HG03342 (cell line): ENCODE measurements around the gene N4BP2L2.
"Not testable (repeated sequence)": the region's sequence is repeated elsewhere in the genome, so short reads cannot be mapped to it uniquely, and the experiment has no call there.

Source experiments
- ATAC-seq: cut with Tn5 transposase; IDR thresholded peaks from one replicate; pipeline ENCODE4 v1.9.1; 2021; ENCODE audit warnings: mild to moderate bottlenecking, moderate library complexity; ENCODE audit not compliant: unreplicated experiment

N4BP2L2 gene

DNA sequence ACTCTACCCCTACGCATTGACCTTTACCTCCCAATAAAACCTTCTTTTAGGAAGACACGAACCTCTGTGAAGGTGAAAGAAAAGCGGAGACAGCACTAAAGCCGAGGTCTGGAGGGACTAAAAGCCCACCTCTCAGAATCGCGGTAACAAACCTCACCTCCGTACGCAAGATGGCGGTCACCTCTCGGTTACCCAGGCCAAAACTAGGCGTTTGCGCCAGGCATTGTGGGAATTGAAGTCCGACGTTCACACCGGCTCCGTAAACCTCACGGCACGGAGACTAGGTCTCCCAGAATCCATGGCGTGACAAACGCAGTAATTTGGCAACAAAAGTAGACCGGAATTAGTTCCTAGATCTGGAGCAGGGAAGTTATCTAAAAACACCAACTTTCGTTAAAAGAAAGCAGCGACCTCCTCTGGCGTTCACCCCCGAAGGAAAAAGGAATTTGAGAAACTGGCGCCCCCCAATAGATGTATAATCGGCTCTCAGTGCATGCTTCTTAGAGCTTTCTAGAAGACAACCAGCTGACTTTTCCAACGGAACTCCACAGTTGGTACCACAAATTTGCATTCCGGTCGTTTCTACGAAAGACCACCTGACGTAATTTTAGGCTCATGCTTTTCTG, at the start of gene N4BP2L2:
Gene N4BP2L2 (minus strand): TSS at position 175 of the 626 bp plus-strand sequence. CDS start 1,768 bp downstream, outside the sequence.
- peak; percentile 96 for ATAC-seq

DNA sequence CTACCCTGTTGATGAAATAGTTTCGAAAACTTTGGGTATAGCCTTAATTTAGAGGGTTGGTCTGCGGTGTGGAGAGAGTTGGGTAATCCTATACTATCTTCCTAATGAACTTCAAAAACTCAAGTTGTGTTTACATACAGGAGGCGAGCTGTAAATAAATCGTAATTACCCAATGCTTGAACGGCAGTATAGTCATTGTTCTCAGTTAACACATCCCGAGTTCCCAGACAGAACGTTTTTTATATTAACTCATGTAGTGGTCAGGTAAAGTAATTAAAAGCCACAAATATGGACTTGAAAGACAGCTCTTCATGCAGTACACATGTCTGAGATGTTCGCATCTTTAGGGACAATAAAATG, 49.2 kb upstream of the N4BP2L2 start:
- no peak for ATAC-seq

GRCh38 chr13:32587011-32587810, 48.6 kb upstream of the N4BP2L2 start:
- peak; percentile 34 for ATAC-seq

DNA sequence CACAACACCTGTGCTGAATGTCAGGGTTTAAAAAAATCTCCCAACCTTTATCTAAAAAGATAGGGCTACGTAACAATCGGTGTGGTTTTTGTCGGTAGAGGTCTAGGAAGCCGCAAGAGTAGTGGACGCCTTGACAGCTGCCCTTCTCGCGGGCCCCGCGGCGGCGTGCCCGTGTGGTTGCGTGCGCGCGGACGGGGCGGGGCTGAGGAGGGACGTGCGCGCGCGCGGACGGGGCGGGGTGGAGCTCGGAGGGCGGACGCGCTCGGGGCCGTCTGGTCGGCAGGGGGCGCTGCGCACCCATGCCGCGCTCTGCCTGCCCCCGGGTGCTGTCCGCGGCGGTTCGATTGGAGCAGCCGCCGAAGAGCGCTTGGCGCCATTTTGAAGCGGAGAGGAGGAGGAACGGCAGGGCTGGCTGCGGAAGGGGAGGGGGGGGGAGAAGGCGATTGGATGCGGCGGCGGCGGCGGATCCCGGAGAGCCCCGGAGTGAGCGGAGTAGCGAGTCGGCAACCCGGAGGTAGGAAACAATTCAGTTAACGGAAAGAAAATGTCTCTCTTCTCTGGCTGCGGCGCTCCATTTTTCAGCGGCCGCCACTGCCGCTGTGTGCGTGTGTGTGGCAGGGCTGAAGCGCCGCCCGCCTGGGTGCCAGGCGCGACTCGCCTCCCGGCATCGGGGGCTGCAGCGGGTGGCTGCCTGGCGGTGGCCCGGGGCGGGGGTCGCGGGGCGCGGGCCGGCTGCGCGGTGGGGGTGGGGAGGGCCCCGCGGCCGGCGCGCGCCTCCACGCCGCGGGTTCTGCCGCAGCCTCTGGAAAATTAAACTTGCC, 47.7 kb upstream of the N4BP2L2 start, which contains the start of gene PDS5B:
Gene PDS5B (plus strand): TSS at position 373 of the 821 bp plus-strand sequence. CDS start 62,321 bp downstream, outside the sequence.
- ATAC-seq, result peak; percentile 80

DNA sequence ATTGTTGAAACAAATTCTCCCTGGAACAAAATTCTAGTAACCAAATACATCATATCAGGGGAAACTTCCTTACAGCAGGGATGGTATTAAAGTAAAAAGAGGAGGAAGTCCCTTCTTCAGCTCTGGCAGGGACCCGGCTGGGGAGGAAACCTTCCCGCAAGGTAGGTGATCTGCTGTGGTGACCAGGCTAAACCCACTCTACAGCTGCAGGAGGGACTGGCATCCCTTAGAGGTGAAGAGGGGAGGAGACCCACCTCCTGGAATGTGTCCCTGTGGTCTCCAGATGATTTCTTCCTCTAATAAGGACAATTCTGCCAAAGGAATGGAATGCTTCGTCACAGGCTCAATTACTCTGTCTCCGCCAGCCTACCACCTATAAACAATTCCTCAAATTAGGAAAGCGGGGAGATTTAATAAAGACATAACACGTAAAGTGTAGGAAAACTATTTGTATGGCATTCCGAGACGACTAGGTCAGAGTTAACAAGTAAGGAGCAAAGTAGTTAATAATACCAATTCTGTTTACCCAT, 47.0 kb upstream of the N4BP2L2 start:
- no peak for ATAC-seq

DNA sequence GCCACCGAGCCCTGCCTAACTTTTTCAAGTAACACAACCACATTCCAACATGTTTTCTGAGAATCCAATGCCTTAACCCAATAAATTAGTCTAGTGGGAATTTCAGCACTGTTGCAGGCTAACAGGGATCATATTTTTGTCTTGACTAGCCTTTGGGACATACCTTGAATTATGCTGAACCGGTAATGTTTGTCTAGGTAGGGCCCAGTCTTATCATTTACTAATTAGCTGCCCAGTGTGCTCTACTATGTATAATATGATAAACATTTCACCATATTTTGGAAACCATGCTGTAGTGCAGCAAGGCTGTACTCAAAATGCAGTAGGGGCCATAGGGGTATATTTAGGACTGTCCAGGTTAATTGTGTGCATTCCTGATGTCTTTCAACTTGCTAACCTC, 44.4 kb upstream of the N4BP2L2 start:
- no peak for ATAC-seq

DNA sequence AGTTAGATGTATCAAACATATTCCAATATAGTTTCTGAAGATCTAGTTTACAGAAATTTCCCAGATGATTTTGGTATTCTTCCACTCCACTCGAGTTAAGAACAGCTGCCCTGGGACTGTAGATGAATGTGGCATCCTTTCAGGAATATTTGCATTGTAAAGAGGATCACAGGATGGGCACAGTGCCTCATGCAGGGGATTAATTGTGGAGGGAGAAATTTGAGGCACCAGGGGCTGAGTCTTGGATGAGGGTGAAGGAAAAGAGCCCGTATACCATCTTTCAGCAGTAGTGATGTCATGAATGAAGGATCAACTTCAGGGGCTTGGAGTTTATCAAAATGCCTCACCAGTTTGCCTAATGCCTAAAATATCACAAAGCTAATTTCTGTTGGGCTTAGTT, 43.7 kb upstream of the N4BP2L2 start:
- ATAC-seq, result no peak

GRCh38 chr13:32581177-32581786, 42.7 kb upstream of the N4BP2L2 start:
- no peak for ATAC-seq

GRCh38 chr13:32577032-32577431, 38.4 kb upstream of the N4BP2L2 start:
- no peak for ATAC-seq

DNA sequence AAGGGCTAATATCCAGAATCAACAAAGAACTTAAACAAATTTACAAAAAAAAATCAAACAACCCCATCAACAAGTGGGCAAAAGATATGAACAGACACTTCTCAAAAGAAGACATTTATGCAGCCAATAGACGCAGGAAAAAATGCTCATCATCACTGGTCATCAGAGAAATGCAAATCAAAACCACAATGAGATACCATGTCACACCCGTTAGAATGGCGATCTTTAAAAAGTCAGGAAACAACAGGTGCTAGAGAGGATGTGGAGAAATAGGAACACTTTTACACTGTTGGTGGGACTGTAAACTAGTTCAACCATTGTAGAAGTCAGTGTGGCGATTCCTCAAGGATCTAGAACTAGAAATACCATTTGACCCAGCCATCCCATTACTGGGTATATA, 37.1 kb upstream of the N4BP2L2 start:
- ATAC-seq, result not testable (repeated sequence)

DNA sequence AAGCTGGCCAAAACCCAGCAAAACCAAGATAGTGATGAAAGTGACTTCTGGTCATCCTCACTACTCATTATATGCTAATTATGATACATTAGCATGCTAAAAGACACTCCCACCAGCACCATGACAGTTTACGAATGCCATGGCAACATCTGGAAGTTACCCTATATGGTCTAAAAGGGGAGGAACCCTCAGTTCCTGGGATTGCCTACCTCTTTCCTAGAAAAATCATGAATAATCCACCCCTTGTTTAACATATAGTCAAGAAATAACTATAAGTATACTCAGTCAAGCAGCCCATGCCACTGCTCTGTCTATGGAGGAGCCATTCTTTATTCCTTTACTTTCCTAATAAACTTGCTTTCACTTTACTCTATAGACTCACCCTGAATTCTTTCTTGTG, 22.2 kb upstream of the N4BP2L2 start:
- not testable (repeated sequence) for ATAC-seq

- no peak for ATAC-seq
These were observed 17.0 kb upstream of the N4BP2L2 start for GRCh38 chr13:32555613-32556012.

GRCh38 chr13:32553720-32554119, 15.1 kb upstream of the N4BP2L2 start:
- no peak for ATAC-seq

GRCh38 chr13:32549788-32550187, 11.2 kb upstream of the N4BP2L2 start:
- no peak for ATAC-seq

DNA sequence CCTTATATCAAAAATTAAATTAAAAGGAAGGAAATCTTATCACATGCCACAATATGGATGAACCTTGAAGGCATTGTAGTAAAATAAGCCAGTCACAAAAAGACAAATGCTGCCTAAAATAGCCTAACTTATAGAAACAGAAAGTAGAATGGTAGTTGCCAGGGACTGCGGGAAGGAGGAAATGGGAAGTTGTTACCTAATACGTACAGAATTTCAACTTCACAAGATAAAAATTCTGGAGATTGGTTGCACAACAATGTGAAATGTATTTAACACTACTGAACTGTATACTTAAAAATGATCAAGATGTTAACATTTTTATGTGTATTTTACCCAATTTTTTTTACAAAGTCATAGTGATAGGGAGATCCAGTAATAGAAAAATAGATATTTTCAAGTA, 10.2 kb upstream of the N4BP2L2 start:
- no peak for ATAC-seq

DNA sequence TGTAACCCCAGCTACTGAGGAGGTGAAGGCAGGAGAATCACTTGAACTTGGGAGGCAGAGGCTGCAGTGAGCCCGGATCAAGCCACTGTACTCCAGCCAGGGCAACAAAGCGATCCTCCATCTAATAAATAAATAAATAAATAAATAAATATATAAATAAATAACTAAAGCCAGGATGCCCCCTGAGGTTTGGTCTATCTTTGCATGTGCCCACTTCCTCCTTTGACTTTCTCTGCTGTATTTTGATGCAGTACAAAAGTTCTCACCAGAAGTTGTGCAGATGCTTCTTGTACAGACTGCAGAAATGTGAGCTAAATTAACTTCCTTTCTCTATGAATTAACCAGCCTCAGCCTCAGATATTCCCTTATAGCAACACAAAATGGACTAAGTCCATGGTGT, 6.5 kb upstream of the N4BP2L2 start:
- no peak for ATAC-seq

GRCh38 chr13:32542221-32542620, 3.6 kb upstream of the N4BP2L2 start:
- no peak for ATAC-seq

GRCh38 chr13:32538143-32538620, 413 bp downstream of the N4BP2L2 start:
- ATAC-seq, result peak; percentile 76

GRCh38 chr13:32537580-32538142, 934 bp downstream of the N4BP2L2 start:
- no peak for ATAC-seq

DNA sequence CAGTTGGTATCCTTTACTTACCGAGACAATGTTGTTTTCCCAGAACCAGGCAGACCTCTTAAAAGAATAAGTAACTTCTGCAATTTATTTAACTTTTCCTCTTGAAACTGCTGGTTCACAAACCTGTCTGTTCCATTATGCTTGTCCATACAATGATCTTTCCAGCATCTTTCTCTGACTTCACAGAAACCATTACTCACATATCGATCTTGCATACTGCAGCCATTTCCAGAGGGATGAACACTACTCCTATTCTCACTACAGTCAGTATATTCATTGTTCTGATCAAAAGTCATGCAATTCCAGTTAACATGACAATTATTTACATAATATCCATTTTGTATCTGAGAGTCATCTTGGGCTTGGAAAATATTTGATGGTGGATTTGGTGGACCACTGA, 2.8 kb downstream of the N4BP2L2 start:
- ATAC-seq, result no peak
